Cardiac muscle cell (in vitro differentiated cells and primary cell): ENCODE results near the gene FAM210A. TPM values are rescaled to one million over a fixed set of nuclear protein-coding genes. Genes with fewer than 3 reads are reported as not detected.

Experiments
- DNase-seq, 2 donors: peaks; one replicate each; pipeline versions ENCODE4 v3.0.0 to v3.0.0-alpha.2; 2010 to 2017; ENCODE audit warnings: low read depth in 1 of 2, low spot score in 1 of 2
- H3K27ac ChIP-seq: fragments of 200-600 bp; sonication (generic); 2 replicates; pipeline ENCODE4 v1.5.1; 2016
- H3K27me3 ChIP-seq: fragments of 200-600 bp; sonication (generic); 2 replicates; pipeline ENCODE4 v1.6.0; 2016; ENCODE audit warnings: control low read depth
- H3K36me3 ChIP-seq: fragments of 200-600 bp; sonication (generic); 2 replicates; pipeline ENCODE4 v1.5.1; 2016; ENCODE audit warnings: control low read depth
- H3K4me1 ChIP-seq: fragments of 200-600 bp; sonication (generic); 2 replicates; pipeline ENCODE4 v1.8.1; 2017; ENCODE audit warnings: low read depth, mild to moderate bottlenecking, mixed run types
- H3K4me3 ChIP-seq: fragments of 200-600 bp; sonication (generic); 2 replicates; pipeline ENCODE4 v1.5.1; 2016; ENCODE audit warnings: mild to moderate bottlenecking
- H3K9me3 ChIP-seq: fragments of 200-600 bp; sonication (generic); 2 replicates; pipeline ENCODE4 v1.5.1; 2017; ENCODE audit warnings: low read depth, mild to moderate bottlenecking, control low read depth
- CTCF ChIP-seq: IDR thresholded peaks from 2 replicates; pipeline ENCODE4 v1.5.1; 2012; ENCODE audit warnings: low read depth, mild to moderate bottlenecking, low read length
- polyA plus RNA-seq: library from polyadenylated mRNA; unstranded; fragments of >200 nt; fragmentation: Nextera tagmentation; extraction: Ambion mirVana; gene quantifications from 2 replicates; pipeline ENCODE4 v1.2.1, GENCODE V29; 2016
- total RNA-seq: library from RNA; depleted of rRNA; stranded (reverse); fragments of >200 nt; gene quantifications from 2 replicates; pipeline ENCODE4 v1.2.3, GENCODE V29; 2016

FAM210A gene
- total and polyA plus RNA-seq, 2 experiments from 2014 or later: 20.0 to 20.6 TPM

DNA sequence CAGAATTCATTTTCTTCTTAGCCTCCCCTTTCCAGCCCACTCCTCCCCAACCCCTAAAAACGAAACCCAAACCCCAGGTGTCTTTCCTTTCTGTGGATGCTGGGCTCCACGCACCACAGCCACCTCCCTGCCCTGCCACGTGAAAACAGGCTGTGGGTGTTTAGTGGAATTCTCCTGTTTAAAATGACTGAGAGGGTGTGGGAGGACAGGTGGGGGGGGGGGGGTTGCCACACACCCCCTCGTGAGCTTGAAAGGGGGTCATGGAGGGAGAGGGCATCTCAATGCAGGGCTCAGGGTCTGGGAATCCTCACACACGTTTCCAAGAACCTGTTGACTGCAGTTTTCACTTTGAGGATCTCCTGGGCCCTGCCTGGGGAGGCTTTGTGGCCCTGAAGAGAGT, 110.3 kb downstream of the FAM210A start:
- Histone ChIP-seq H3K27me3 (peaks cover 23% of the 10 kb centered on the region), H3K4me1 (peaks cover 22% of the 10 kb centered on the region), H3K4me3 (no peak overlapping the region), H3K36me3 (no peaks in the 10 kb centered on the region), H3K9me3 (no peaks in the 10 kb centered on the region), H3K27ac (no peak overlapping the region)
- no peak for DNase-seq
- TF ChIP-seq CTCF: no peak

DNA sequence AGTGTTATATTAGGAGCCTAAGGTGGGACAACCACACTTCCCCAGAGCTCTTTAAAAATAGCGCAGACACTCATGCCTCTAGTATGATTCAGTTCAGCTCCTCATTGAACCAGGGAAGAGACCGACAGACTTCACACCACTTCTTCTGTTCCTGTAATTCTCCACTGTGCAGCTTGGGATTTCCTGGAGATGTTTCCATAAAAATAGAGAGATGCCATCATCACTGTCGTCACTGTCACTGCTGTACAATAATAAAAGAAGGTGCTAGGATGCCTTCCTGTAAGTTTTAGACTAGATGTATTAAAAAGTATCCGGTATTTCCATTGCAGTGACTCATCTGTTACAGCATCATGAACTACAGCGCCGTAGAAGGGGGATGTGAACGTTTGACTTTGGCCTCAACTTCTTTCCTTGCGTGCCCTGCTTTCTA, 110.9 kb downstream of the FAM210A start:
- TF ChIP-seq CTCF: no peak
- Histone ChIP-seq H3K4me1 (peaks cover 24% of the 10 kb centered on the region), H3K36me3 (no peaks in the 10 kb centered on the region), H3K27ac (no peak overlapping the region), H3K4me3 (no peak overlapping the region), H3K9me3 (no peaks in the 10 kb centered on the region), H3K27me3 (peaks cover 25% of the 10 kb centered on the region)
- DNase-seq: no peak

DNA sequence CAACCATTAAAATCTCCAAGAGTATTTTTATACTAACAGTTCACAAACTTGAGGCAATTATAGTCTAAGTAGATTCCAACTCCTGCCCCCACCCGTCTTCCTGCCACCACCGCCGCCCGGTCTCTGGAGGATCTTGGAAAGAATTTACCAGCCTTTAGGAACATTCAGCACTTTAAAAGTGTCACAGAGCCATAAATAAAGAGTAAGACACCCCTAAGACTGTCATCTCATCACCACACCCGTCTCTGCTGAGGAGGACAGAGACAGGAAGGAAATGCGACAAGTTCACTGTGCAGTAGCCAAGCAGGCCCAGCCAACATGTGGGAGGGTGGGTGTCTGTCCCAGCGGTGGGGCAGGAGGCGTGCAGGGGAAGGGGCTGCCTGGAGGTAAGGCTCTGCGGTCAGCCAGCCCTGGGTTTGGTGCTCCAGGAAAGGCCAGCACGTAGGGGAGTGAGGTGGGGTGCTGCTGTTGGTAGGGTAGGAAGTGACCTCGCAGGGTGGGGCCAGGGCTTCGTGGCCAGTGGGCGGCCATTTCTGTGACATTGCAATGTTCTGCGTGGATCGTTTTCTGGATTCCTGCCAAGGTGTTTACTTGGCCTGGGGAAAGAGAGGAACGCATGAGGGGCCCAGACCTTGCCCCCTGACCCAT, 111.6 kb downstream of the FAM210A start:
- Histone ChIP-seq H3K27me3 (peaks cover 25% of the 10 kb centered on the region), H3K36me3 (no peaks in the 10 kb centered on the region), H3K4me1 (peaks cover 26% of the 10 kb centered on the region), H3K9me3 (no peaks in the 10 kb centered on the region), H3K4me3 (no peak overlapping the region), H3K27ac (no peak overlapping the region)
- DNase-seq: no peak
- no peak for TF ChIP-seq CTCF

DNA sequence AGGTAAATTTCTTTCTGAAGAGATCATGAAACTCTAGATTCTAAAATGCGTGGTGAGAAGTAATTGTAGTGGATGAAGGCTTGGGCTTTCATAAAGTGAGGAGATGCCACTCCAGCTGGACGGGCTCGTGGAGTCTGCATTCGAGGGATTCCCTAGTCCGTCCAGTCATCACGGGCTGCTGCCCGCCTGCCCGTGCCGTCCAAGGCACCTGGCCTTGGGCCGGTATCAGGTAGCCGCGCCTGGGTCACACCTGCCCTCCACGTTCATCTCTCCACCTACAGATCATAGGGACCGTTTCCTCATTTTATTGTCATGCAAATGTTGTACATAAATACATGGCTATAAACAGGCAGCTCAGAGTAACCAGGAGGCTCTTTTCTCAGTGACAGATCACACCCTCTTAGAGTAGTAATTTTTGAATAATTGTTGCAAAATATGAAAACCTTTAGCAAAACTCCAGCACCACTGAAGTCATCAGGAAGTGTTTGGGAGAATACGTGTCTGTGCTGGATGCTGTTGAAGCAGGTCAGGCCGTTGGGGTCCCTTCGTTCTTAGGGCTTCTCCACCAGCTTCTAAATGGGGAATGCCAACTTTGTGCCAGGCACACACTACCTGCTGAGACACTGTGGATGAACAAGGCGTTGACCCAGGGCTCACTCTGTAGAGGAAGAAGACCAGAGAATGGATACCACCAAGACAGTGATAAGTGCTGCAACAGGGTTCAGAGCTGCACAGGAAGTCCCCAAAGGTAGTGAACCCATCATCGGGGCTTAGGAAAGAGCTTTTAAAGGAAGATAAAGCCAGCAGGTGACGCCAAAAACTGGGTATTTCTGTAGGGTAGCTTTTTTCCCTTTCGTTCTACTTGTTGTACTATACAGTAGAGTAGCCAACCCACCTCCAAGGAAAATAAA, 112.5 kb downstream of the FAM210A start:
- DNase-seq: no peak
- Histone ChIP-seq H3K27ac (no peak overlapping the region), H3K36me3 (no peaks in the 10 kb centered on the region), H3K4me3 (no peak overlapping the region), H3K27me3 (peaks cover 25% of the 10 kb centered on the region), H3K9me3 (no peaks in the 10 kb centered on the region), H3K4me1 (peaks cover 31% of the 10 kb centered on the region)
- TF ChIP-seq CTCF: no peak

Other genes with a start within 250 kb of the FAM210A start
- gene RNMT, start 115 bp upstream of the FAM210A start, total RNA-seq: 28.1 and 36.5 TPM in 2 replicates
- gene RNMT, start 115 bp upstream of the FAM210A start, polyA plus RNA-seq: 48.1 and 53.0 TPM in 2 replicates
- gene MC5R, start 97.6 kb upstream of the FAM210A start, total RNA-seq: not detected in 2 replicates
- not detected in 2 replicates for gene MC5R, start 97.6 kb upstream of the FAM210A start, polyA plus RNA-seq
- gene MC2R, start 189.0 kb upstream of the FAM210A start, total RNA-seq: not detected in 2 replicates
- gene MC2R, start 189.0 kb upstream of the FAM210A start, polyA plus RNA-seq: not detected in 2 replicates